Endothelial cell of umbilical vein (primary cell): ENCODE results near the gene HEATR1. TPM values are rescaled to one million over a fixed set of nuclear protein-coding genes. Genes with fewer than 3 reads are reported as not detected.

ENCODE experiments used
- BruUV-seq: library from RNA; stranded (reverse); fragments of 400-500 nt; replicated peaks from 2 replicates; lab custom pipeline; 2021; lab: Mats Ljungman, UMichigan
- CTCF ChIA-PET: fragments of 300-600, 350-600 bp; sonication (Branson Sonifier 250); formaldehyde crosslinking; loops from one replicate; lab custom pipeline; 2021; ENCODE audit warnings: antibody characterized with exemption, inconsistent platforms; lab: Charles Lee
- POLR2A ChIA-PET: fragments of 300-600, 350-600 bp; sonication (Branson Sonifier 250); formaldehyde crosslinking; loops from one replicate; lab custom pipeline; 2021; ENCODE audit warnings: antibody characterized with exemption, inconsistent platforms; lab: Charles Lee
- DNase-seq: peaks from one replicate; pipeline ENCODE4 v3.0.0-alpha.2; 2011; ENCODE audit warnings: low read depth, low spot score
- FAIRE-seq: peaks from 2 replicates; lab custom pipeline; 2011; peaks lifted over from hg19 to GRCh38; lab: Jason Lieb, UNC
- H2AFZ ChIP-seq: 2 replicates; pipeline ENCODE4 v1.6.0; 2012; ENCODE audit warnings: low read depth, low read length, control low read depth, inconsistent platforms
- H3K27ac ChIP-seq: 2 replicates; pipeline ENCODE4 v1.5.1; 2011; ENCODE audit warnings: low read depth, mild to moderate bottlenecking, control low read depth, low read length, moderate library complexity; ENCODE audit not compliant: insufficient read depth
- H3K27me3 ChIP-seq, 2 experiments: 2 replicates each; pipeline versions ENCODE4 v1.6.0 to v1.6.1; 2011; ENCODE audit warnings: low read length in 2 of 2, mixed read lengths in 1 of 2; ENCODE audit not compliant: control insufficient read depth in 2 of 2, insufficient read depth in 2 of 2
- H3K36me3 ChIP-seq, 2 experiments: 2 replicates in 1 of 2; 3 replicates in 1 of 2; pipeline ENCODE4 v1.5.1; 2011; ENCODE audit warnings: low read length in 2 of 2, mild to moderate bottlenecking in 1 of 2, moderate library complexity in 1 of 2; ENCODE audit not compliant: control insufficient read depth in 2 of 2, insufficient read depth in 2 of 2; ENCODE audit errors: extremely low read depth in 1 of 2
- H3K4me1 ChIP-seq: 3 replicates; pipeline ENCODE4 v1.5.1; 2011; ENCODE audit warnings: mild to moderate bottlenecking, low read length; ENCODE audit not compliant: control insufficient read depth, insufficient read depth; ENCODE audit errors: extremely low read depth
- H3K4me2 ChIP-seq: 2 replicates; pipeline ENCODE4 v1.6.1; 2011; ENCODE audit warnings: low read length, control low read depth, mixed read lengths; ENCODE audit not compliant: insufficient read depth
- H3K4me3 ChIP-seq, 3 experiments: fragments of 200-600 bp in 1 of 3; sonication (generic), shearing (Covaris generic) in 1 of 3; replicated peaks in 1 of 3; 2 replicates each; pipeline ENCODE4 v1.5.1; 2011 to 2016; ENCODE audit warnings: control low read depth in 3 of 3, low read length in 3 of 3, mild to moderate bottlenecking in 2 of 3, inconsistent platforms in 1 of 3, low read depth in 1 of 3, moderate library complexity in 1 of 3; ENCODE audit not compliant: insufficient read depth in 1 of 3
- H3K79me2 ChIP-seq: 2 replicates; pipeline ENCODE4 v1.6.0; 2012; ENCODE audit warnings: low read length, inconsistent platforms; ENCODE audit not compliant: control insufficient read depth, insufficient read depth
- H3K9ac ChIP-seq: replicated peaks from 2 replicates; pipeline ENCODE3; 2011; ENCODE audit warnings: low read length, control low read depth; ENCODE audit not compliant: insufficient read depth; ENCODE audit errors: extremely low read depth
- H3K9me1 ChIP-seq: replicated peaks from 3 replicates; pipeline ENCODE4 v1.6.0; 2011; ENCODE audit warnings: mild to moderate bottlenecking, low read length; ENCODE audit not compliant: control insufficient read depth, insufficient read depth; ENCODE audit errors: extremely low read depth
- H3K9me3 ChIP-seq: replicated peaks from 2 replicates; pipeline ENCODE4 v1.5.1; 2012; ENCODE audit warnings: low read length, inconsistent platforms; ENCODE audit not compliant: control insufficient read depth, insufficient read depth
- H4K20me1 ChIP-seq: replicated peaks from 2 replicates; pipeline ENCODE3; 2011; ENCODE audit warnings: mild to moderate bottlenecking, low read length; ENCODE audit not compliant: control insufficient read depth, insufficient read depth; ENCODE audit errors: extremely low read depth
- EZH2 ChIP-seq: IDR thresholded peaks from 2 replicates; pipeline ENCODE4 v1.6.1; 2012; ENCODE audit warnings: borderline replicate concordance, low read depth, mild to moderate bottlenecking, moderate library complexity, low read length, inconsistent platforms; ENCODE audit not compliant: severe bottlenecking
- FOS ChIP-seq: IDR thresholded peaks from 2 replicates; pipeline ENCODE4 v1.6.1; 2011; ENCODE audit warnings: mild to moderate bottlenecking, low read length, moderate library complexity, borderline replicate concordance; ENCODE audit not compliant: insufficient read depth
- GATA2 ChIP-seq: IDR thresholded peaks from 2 replicates; pipeline ENCODE4 v1.7.0; 2011; ENCODE audit warnings: low read depth, mild to moderate bottlenecking, moderate library complexity, mixed read lengths, low read length; ENCODE audit not compliant: insufficient read length, insufficient read depth
- JUN ChIP-seq: IDR thresholded peaks from 2 replicates; pipeline ENCODE4 v1.6.1; 2011; ENCODE audit warnings: borderline replicate concordance, low read depth; ENCODE audit not compliant: insufficient read length, insufficient read depth
- MYC ChIP-seq: IDR thresholded peaks from one replicate; pipeline ENCODE4 v1.6.1; 2011; ENCODE audit warnings: mild to moderate bottlenecking, low read depth, low read length
- POLR2A ChIP-seq: IDR thresholded peaks from 2 replicates; pipeline ENCODE4 v1.6.1; 2012; ENCODE audit warnings: low read depth, mild to moderate bottlenecking, control low read depth, low read length
- POLR2AphosphoS5 ChIP-seq: IDR thresholded peaks from 2 replicates; pipeline ENCODE4 v1.6.1; 2012; ENCODE audit warnings: low read depth, mild to moderate bottlenecking, control low read depth, low read length, moderate library complexity; ENCODE audit not compliant: insufficient read depth
- dilution Hi-C: fragments of 300-500 bp; cut with MboI; formaldehyde crosslinking; loops from one replicate; pipeline ENCODE4 v1.15.0; 2019; ENCODE audit warnings: low sequenced_read_pairs; ENCODE audit not compliant: extremely low pct_ligation_motif_present
- intact Hi-C: fragments of 100-400 bp; cut with micrococcal nuclease; formaldehyde crosslinking; loops from one replicate; pipeline ENCODE4 v1.10.0; 2022
- polyA plus RNA-seq, 4 experiments: library from polyadenylated mRNA; depleted of rRNA in 3 of 4; stranded (reverse) in 3 of 4; unstranded in 1 of 4; fragments of >200 nt; gene quantifications; 2 replicates each; pipeline versions ENCODE4 v1.2.1 to v1.2.3, GENCODE V29; 2011 to 2012; ENCODE audit warnings: missing spikeins in 1 of 4
- total RNA-seq: library from RNA; stranded (reverse); gene quantifications from 2 replicates; pipeline ENCODE4 v1.2.3, GENCODE V29; 2021
- TF ChIP-seq, protein P1 (sequence below): IDR thresholded peaks from 2 replicates; pipeline ENCODE4 v1.6.1; 2011; ENCODE audit not compliant: insufficient read depth, insufficient read length

Gene HEATR1
- total and polyA plus RNA-seq, 2 donors (not counting 3 experiments of a cell fraction or from before 2014, with no cell fraction given): 8.4 to 62.0 TPM

DNA sequence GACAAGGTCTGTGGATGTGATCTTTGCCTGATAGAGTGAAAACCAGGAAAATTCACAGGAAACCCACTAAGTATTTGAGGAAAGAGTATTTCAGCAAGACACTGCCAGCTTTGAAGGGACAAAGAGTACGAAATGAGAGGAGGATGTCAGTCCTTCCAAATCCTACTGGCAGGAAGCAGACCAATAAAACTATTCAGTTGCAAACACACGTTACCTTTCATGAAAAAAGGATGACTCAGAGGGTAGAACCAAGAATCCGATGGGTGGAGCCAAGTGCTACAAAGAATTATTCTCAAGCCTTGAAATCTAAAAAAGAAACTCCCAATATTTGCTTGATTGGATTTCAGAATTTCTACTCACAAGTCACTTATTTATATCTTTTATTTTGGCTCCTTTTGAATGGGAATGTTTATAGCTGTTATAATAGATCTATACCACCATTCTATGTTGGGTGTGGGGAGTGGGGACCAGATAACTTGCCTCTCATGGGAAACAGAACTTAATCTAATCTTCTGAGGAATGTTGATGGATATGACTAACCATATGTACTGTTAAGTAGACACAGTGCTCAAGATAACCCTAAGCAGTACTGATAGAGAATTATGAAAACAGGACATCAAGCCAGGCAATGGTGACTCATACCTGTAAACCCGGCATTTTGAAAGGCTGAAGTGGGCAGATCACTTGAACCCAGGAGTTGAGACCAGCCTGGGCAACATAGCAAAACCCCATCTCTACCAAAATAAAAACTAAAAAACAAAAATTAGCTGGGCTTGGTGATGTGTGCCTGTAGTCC is 19.3 kb upstream of the HEATR1 start:
- H3K9ac ChIP-seq: no peak overlapping the region
- DNase-seq (peak; percentile 62), FAIRE-seq (peak; percentile 64)
- no peaks in the 10 kb centered on the region for H3K9me1 ChIP-seq
- no peaks in the 10 kb centered on the region for H3K27me3 ChIP-seq
- BruUV-seq: no TSS peak
- ChIA-PET POLR2A (no interaction called here), CTCF (interaction anchor here (0.9 to 1.9 kb wide), 5 partner anchors 15 to 172 kb away, joined by 3 to 7 read pairs (median 5); partner anchors contain the start of genes HEATR1 and MTR)
- peak overlapping the region; percentile 1 for H3K4me2 ChIP-seq
- dilution Hi-C loops: no loop called here
- TF ChIP-seq MYC: no peak
- TF ChIP-seq GATA2: peak; percentile 92
- peak; percentile 71 for TF ChIP-seq FOS
- peak; percentile 59 for TF ChIP-seq JUN
- no peaks in the 10 kb centered on the region for H3K79me2 ChIP-seq
- H3K9me3 ChIP-seq: no peaks in the 10 kb centered on the region
- peak overlapping the region; percentile 44 for H2AFZ ChIP-seq
- H3K36me3 ChIP-seq: no peaks in the 10 kb centered on the region
- H3K27ac ChIP-seq: peak overlapping the region; percentile 29
- H3K4me1 ChIP-seq: peaks cover 14% of the 10 kb centered on the region
- H3K4me3 ChIP-seq: no peak overlapping the region
- intact Hi-C loops: loop anchor here (5.0 kb wide), 1 partner anchor 64 kb away; the partner anchor contains the start of gene ACTN2
- H4K20me1 ChIP-seq: no peaks in the 10 kb centered on the region

DNA sequence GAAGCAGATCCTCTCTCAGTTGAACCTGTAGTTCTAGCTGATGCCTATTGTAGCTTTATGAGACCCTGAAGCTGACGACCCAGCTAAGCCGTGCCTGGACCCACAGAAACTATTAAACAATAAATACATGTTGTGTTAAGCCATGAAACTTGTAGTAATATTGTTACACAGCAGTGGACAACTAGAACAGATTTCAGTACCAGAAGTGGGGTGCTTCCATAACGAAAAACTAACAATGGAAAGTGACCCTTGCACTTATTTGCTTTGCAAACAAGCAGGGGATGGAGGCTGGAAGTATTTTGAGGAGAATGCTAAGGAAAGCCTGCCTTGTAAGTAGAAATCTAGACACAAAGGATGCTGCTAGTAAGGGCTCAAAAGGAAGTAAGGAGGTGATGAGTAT is 18.1 kb upstream of the HEATR1 start:
- H3K27ac ChIP-seq: no peak overlapping the region
- TF ChIP-seq POLR2A (no peak), POLR2AphosphoS5 (no peak), EZH2 (no peak), GATA2 (no peak)
- TF ChIP-seq, protein P1, sequence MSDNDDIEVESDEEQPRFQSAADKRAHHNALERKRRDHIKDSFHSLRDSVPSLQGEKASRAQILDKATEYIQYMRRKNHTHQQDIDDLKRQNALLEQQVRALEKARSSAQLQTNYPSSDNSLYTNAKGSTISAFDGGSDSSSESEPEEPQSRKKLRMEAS: no peak
- no peak overlapping the region for H3K9ac ChIP-seq
- H4K20me1 ChIP-seq: no peaks in the 10 kb centered on the region
- no TSS peak for BruUV-seq
- H3K4me1 ChIP-seq: peaks cover 10% of the 10 kb centered on the region
- no peak overlapping the region for H3K4me3 ChIP-seq
- no peaks in the 10 kb centered on the region for H3K36me3 ChIP-seq
- H3K79me2 ChIP-seq: no peaks in the 10 kb centered on the region
- no peak overlapping the region for H3K4me2 ChIP-seq
- intact Hi-C loops (loop anchor here (5.0 kb wide), 1 partner anchor 65 kb away; the partner anchor contains the start of gene ACTN2), dilution Hi-C loops (no loop called here)
- DNase-seq: no peak
- ChIA-PET CTCF (interaction anchor here (0.9 to 1.9 kb wide), 2 partner anchors 13 to 137 kb away, joined by 5 to 7 read pairs; no protein-coding TSS in a partner anchor), POLR2A (no interaction called here)
- no peak overlapping the region for H2AFZ ChIP-seq
- H3K9me3 ChIP-seq: no peaks in the 10 kb centered on the region
- no peak for FAIRE-seq
- no peaks in the 10 kb centered on the region for H3K9me1 ChIP-seq
- H3K27me3 ChIP-seq: no peaks in the 10 kb centered on the region
